Bronchial epithelial cell (primary cell): Measurements from ENCODE around the gene SYAP1. TPM values are rescaled to one million over a fixed set of nuclear protein-coding genes. Genes with fewer than 3 reads are reported as not detected.
"Not testable (repeated sequence)": the region's sequence is repeated elsewhere in the genome, so short reads cannot be mapped to it uniquely, and the experiment has no call there.

Source experiments
- DNase-seq: peaks from one replicate; pipeline ENCODE4 v3.0.0-alpha.2; 2010; ENCODE audit warnings: low read depth
- FAIRE-seq: peaks from 2 replicates; lab custom pipeline; 2011; peaks lifted over from hg19 to GRCh38; lab: Jason Lieb, UNC
- H3K27me3 ChIP-seq: 2 replicates; pipeline ENCODE4 v1.5.1; 2011; ENCODE audit warnings: low read length; ENCODE audit not compliant: control insufficient read depth, insufficient read depth
- H3K36me3 ChIP-seq: 2 replicates; pipeline ENCODE4 v1.5.1; 2011; ENCODE audit warnings: low read length; ENCODE audit not compliant: control insufficient read depth, insufficient read depth
- H3K4me3 ChIP-seq: 2 replicates; pipeline ENCODE4 v1.5.1; 2011; ENCODE audit warnings: mild to moderate bottlenecking, low read depth, low read length, control low read depth
- total RNA-seq: library from RNA; depleted of rRNA; stranded (reverse); fragments of >200 nt; gene quantifications from 2 replicates; pipeline ENCODE4 v1.2.1, GENCODE V29; 2014
- TF ChIP-seq, protein P1 (sequence below): IDR thresholded peaks from 2 replicates; pipeline ENCODE4 v1.5.1; 2011; ENCODE audit warnings: mild to moderate bottlenecking, moderate library complexity, low read length, control low read depth, inconsistent platforms; ENCODE audit not compliant: insufficient read depth, severe bottlenecking

The SYAP1 gene
- total RNA-seq, 1 donor from 2014 or later: 21.1 TPM

DNA sequence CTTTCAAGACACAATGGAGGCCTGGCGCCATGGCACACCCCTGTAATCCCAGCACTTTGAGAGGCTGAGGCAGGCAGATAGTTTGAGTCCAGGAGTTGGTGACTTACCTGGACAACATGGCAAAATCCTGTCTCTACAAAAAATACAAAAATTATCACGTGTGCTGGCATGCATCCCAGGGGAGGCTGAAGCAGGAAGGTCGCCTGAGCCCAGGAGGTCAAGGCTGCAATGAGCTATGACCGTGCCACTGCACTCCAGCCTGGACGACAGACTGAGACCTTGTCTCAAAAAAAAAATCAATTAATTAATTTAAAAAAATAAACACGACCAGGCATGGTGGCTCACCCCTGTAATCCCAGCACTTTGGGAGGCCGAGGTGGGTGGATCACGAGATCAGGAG lies 4.9 kb upstream of the SYAP1 start:
- Histone ChIP-seq H3K36me3 (no peaks in the 10 kb centered on the region), H3K27me3 (no peaks in the 10 kb centered on the region), H3K4me3 (no peak overlapping the region)
- no peak for FAIRE-seq
- DNase-seq: no peak
- TF ChIP-seq, protein P1, sequence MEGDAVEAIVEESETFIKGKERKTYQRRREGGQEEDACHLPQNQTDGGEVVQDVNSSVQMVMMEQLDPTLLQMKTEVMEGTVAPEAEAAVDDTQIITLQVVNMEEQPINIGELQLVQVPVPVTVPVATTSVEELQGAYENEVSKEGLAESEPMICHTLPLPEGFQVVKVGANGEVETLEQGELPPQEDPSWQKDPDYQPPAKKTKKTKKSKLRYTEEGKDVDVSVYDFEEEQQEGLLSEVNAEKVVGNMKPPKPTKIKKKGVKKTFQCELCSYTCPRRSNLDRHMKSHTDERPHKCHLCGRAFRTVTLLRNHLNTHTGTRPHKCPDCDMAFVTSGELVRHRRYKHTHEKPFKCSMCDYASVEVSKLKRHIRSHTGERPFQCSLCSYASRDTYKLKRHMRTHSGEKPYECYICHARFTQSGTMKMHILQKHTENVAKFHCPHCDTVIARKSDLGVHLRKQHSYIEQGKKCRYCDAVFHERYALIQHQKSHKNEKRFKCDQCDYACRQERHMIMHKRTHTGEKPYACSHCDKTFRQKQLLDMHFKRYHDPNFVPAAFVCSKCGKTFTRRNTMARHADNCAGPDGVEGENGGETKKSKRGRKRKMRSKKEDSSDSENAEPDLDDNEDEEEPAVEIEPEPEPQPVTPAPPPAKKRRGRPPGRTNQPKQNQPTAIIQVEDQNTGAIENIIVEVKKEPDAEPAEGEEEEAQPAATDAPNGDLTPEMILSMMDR: no peak

DNA sequence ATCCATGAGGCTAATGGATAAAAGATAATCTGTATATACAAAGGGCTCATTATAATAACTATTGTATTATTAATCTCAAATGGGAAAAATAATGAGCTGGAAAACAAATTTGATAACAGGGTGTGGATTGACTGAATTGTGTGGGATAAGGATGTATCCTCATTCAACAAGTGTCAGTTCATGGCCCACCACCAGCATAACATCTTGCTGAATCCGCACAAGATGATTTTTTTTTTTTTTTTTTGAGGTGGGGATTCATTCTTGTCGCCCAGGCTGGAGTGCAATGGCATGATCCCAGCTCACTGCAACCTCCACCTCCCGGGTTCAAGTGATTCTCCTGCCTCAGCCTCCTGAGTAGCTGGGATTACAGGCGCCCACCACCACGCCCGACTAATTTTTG lies 3.8 kb upstream of the SYAP1 start:
- FAIRE-seq, H3K4me3 ChIP-seq, DNase-seq, H3K36me3 ChIP-seq, H3K27me3 ChIP-seq: not testable (repeated sequence)

DNA sequence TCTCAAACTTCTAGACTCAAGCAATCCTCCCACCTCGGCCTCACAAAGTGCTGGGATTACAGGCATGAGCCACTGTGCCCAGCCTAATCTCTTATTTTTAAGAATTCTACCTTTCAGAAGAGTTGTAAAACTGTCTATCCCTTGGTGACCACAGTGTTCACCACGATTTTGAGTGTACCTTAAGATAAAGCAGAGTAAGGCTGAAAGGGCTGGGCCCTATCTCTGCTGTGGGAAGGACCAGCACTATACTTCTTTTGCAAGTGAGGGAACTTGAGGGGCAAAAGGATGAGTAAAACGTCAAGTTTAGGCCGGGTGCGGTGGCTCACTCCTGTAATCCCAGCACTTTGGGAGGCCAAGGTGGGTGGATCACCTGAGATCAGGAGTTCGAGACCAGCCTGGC lies 3.0 kb upstream of the SYAP1 start:
- not testable (repeated sequence) for H3K4me3 ChIP-seq, FAIRE-seq, H3K27me3 ChIP-seq, H3K36me3 ChIP-seq, DNase-seq

DNA sequence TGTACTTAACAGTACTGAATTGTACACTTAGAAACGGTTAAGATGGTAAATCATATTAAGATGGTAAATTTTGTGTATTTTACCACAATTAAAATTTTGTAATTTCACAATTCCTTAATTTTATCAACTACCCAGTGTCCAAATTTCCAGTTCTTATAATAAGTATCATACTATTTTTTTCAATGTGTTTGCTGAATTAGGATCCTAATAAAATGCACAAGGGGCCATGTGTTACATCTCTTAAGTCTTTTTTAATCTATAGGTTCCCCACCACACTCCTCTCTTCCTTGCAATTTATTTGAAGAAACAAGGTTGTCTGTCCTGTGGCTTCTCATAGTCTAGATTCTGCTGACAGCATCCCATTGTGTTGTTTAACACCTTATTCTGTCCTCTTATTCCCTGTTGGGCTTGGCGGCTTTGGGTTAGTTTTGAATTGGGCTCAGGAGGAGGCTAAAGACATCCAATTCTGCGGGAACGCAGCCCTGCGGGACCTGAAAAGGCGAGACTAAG lies 533 bp upstream of the SYAP1 start:
- DNase-seq: no peak
- FAIRE-seq: no peak
- H3K27me3 ChIP-seq: no peaks in the 10 kb centered on the region
- H3K4me3 ChIP-seq: peak overlapping the region; percentile 60
- TF ChIP-seq, protein P1: no peak
- no peaks in the 10 kb centered on the region for H3K36me3 ChIP-seq

DNA sequence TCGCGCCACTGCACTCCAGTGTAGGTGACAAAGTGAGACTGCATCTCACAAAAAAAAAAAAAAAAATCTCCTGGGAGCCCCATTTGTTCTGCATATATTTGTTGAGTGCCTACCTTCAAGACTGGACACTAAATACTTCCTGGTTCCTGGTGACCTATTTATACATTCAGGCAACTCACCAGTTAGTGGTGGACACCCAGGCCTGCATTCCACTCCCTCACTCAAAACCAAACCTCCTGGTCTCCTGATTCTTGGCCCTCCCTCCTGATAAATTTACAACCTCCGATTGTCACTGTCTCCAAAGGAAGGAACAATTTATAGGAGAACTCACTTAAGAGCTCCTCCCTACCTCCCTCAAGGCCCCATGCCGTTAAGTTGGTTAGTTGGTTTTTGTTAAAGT lies 3.1 kb downstream of the SYAP1 start:
- TF ChIP-seq, protein P1: no peak
- H3K4me3 ChIP-seq: no peak overlapping the region
- no peak for FAIRE-seq
- no peaks in the 10 kb centered on the region for H3K36me3 ChIP-seq
- no peaks in the 10 kb centered on the region for H3K27me3 ChIP-seq
- DNase-seq: no peak

DNA sequence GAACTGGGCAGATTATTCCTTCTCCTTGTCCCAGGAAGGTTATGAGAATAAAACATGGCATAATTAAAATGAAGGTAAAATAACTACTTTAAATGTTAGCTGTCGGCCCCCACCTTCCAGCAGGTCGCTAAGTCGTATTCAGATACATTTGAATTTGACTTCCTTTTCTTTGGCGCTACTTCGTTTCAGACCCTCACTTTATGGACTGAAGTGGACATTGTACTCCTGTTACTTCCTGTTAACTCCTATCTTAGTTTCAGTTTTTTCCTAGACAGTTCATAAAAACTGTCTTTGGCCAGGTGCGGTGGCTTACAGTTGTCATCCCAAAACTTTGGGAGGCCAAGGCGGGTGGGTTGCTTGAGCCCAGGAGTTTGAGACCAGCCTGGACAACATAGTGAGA lies 5.7 kb downstream of the SYAP1 start:
- no peak for FAIRE-seq
- Histone ChIP-seq H3K27me3 (no peaks in the 10 kb centered on the region), H3K4me3 (no peak overlapping the region), H3K36me3 (no peaks in the 10 kb centered on the region)
- no peak for DNase-seq
- TF ChIP-seq, protein P1: no peak

DNA sequence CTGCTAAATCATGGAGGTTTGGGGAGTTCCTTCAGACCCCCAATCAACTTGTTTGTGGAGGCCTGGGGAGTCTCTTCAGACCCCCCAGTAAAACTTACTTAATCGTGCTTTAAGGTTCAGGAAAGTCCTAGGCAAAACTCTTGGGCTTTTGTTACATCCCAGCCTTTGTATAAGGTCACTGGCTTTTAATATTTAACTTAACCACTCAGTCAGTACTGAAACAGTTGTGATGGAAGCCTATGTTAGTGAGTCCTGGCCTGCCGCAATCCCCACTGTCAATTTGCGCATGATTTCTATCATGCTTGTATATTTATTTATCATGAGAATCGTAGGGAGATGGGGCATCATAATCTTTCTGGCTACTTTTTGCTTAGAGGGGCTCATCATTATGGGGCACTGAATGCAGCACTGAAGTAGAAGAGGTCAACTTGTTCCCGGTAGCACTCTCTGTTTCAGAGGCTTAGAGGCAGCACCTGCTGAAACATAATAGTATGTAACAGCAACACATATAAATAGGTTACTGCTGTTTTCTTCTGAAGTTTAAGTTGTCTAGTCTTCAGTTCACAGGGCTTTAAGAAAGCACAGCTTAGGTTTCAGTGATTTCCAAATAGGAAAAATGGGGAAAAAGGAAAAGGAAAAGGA lies 7.1 kb downstream of the SYAP1 start:
- H3K4me3 ChIP-seq, FAIRE-seq, DNase-seq, H3K36me3 ChIP-seq, H3K27me3 ChIP-seq: not testable (repeated sequence)
